Measurements from ENCODE around the gene STX5. TPM values are rescaled to one million over a fixed set of nuclear protein-coding genes. Genes with fewer than 3 reads are reported as not detected.
A peak's percentile ranks its signal among the peaks of the same experiment; 100 is the strongest.

STX5 gene
- total RNA-seq, 2 donors from 2014 or later: 36.9 to 37.3 TPM

GRCh38 chr11:62875698-62876478 is 44.0 kb upstream of the STX5 start:
- H3K36me3 Mint-ChIP-seq (ENCODE audit: low read depth): peaks cover 46% of the 10 kb centered on the region
- Histone ChIP-seq H3K9me3 (ENCODE audit: control insufficient read depth, low read length) (no peaks in the 10 kb centered on the region), H3K9ac (ENCODE audit: extremely low read depth, low read length, poor library complexity, severe bottlenecking) (no peak overlapping the region), H3K27ac (ENCODE audit: low read depth, low read length) (no peak overlapping the region), H3K27me3 (ENCODE audit: control insufficient read depth, insufficient read depth, low read length, poor library complexity, severe bottlenecking) (no peaks in the 10 kb centered on the region), H3K4me3 (ENCODE audit: low read length) (no peak overlapping the region), H3K4me1 (ENCODE audit: control insufficient read depth, insufficient read depth, low read length) (peaks cover 8% of the 10 kb centered on the region), H3K36me3 (ENCODE audit: control insufficient read depth, insufficient read depth, low read length) (peaks cover 57% of the 10 kb centered on the region)
- peak overlapping the region; percentile 76 for H3K27ac Mint-ChIP-seq
- WGBS, 2 experiments (ENCODE audit: insufficient coverage in 1 of 2, insufficient read length in 1 of 2): 86 to 100% methylated on average over 6 to 7 of the region's 7 CpGs
- no peak overlapping the region for H3K4me3 Mint-ChIP-seq
- TF ChIP-seq, protein P1, sequence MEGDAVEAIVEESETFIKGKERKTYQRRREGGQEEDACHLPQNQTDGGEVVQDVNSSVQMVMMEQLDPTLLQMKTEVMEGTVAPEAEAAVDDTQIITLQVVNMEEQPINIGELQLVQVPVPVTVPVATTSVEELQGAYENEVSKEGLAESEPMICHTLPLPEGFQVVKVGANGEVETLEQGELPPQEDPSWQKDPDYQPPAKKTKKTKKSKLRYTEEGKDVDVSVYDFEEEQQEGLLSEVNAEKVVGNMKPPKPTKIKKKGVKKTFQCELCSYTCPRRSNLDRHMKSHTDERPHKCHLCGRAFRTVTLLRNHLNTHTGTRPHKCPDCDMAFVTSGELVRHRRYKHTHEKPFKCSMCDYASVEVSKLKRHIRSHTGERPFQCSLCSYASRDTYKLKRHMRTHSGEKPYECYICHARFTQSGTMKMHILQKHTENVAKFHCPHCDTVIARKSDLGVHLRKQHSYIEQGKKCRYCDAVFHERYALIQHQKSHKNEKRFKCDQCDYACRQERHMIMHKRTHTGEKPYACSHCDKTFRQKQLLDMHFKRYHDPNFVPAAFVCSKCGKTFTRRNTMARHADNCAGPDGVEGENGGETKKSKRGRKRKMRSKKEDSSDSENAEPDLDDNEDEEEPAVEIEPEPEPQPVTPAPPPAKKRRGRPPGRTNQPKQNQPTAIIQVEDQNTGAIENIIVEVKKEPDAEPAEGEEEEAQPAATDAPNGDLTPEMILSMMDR (conservative IDR thresholded peaks at IDR 0.05): peak; percentile 34
- H3K4me1 Mint-ChIP-seq: peaks cover 22% of the 10 kb centered on the region
- H3K9me3 Mint-ChIP-seq: no peaks in the 10 kb centered on the region
- DNase-seq: no peak
- no peaks in the 10 kb centered on the region for H3K27me3 Mint-ChIP-seq (ENCODE audit: insufficient read depth)

GRCh38 chr11:62874851-62875250 is 43.0 kb upstream of the STX5 start:
- peaks cover 49% of the 10 kb centered on the region for H3K36me3 Mint-ChIP-seq (ENCODE audit: low read depth)
- Histone ChIP-seq H3K36me3 (ENCODE audit: control insufficient read depth, insufficient read depth, low read length) (peaks cover 62% of the 10 kb centered on the region), H3K9me3 (ENCODE audit: control insufficient read depth, low read length) (no peaks in the 10 kb centered on the region), H3K27ac (ENCODE audit: low read depth, low read length) (no peak overlapping the region), H3K9ac (ENCODE audit: extremely low read depth, low read length, poor library complexity, severe bottlenecking) (no peak overlapping the region), H3K4me3 (ENCODE audit: low read length) (no peak overlapping the region), H3K27me3 (ENCODE audit: control insufficient read depth, insufficient read depth, low read length, poor library complexity, severe bottlenecking) (no peaks in the 10 kb centered on the region), H3K4me1 (ENCODE audit: control insufficient read depth, insufficient read depth, low read length) (peaks cover 8% of the 10 kb centered on the region)
- H3K4me1 Mint-ChIP-seq: peaks cover 15% of the 10 kb centered on the region
- no peaks in the 10 kb centered on the region for H3K27me3 Mint-ChIP-seq (ENCODE audit: insufficient read depth)
- no peak for DNase-seq
- no peaks in the 10 kb centered on the region for H3K9me3 Mint-ChIP-seq
- TF ChIP-seq, protein P1 (conservative IDR thresholded peaks at IDR 0.05): no peak
- no peak overlapping the region for H3K4me3 Mint-ChIP-seq
- peak overlapping the region; percentile 39 for H3K27ac Mint-ChIP-seq
- 94 to 95% methylated on average over 7 of the region's 7 CpGs for WGBS, 2 experiments (ENCODE audit: insufficient coverage in 1 of 2, insufficient read length in 1 of 2)

DNA sequence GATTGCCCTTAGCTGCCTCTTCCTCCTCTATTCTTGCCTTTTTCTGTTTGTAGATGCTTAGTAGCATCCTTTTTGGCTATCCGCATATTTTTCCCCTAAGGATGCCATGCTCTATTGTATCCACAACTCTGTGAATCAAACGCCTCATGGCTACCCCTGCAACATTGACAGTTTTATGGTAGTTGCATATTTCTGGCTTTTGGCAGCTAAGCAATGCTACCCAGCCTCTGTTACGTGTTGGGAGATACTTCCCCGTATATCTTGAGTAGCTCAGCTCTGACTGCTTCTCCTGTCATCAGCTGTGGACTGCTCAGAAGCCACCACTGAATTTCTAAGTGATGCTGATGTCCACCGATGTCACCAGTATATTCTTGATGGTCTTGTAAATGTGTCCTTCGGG is 33.8 kb upstream of the STX5 start:
- no peak overlapping the region for H3K27ac ChIP-seq (ENCODE audit: low read depth, low read length)
- H3K9me3 Mint-ChIP-seq: no peaks in the 10 kb centered on the region
- no peak overlapping the region for H3K4me3 Mint-ChIP-seq
- H3K27me3 Mint-ChIP-seq (ENCODE audit: insufficient read depth): no peaks in the 10 kb centered on the region
- peak overlapping the region; percentile 15 for H3K27ac Mint-ChIP-seq
- peaks cover 33% of the 10 kb centered on the region for H3K36me3 ChIP-seq (ENCODE audit: control insufficient read depth, insufficient read depth, low read length)
- no peak overlapping the region for H3K9ac ChIP-seq (ENCODE audit: extremely low read depth, low read length, poor library complexity, severe bottlenecking)
- peaks cover 9% of the 10 kb centered on the region for H3K4me1 ChIP-seq (ENCODE audit: control insufficient read depth, insufficient read depth, low read length)
- DNase-seq: no peak
- TF ChIP-seq, protein P1 (conservative IDR thresholded peaks at IDR 0.05): no peak
- WGBS, 2 experiments (ENCODE audit: insufficient coverage in 1 of 2, insufficient read length in 1 of 2): 94 to 97% methylated on average over 5 to 6 of the region's 6 CpGs
- peaks cover 22% of the 10 kb centered on the region for H3K4me1 Mint-ChIP-seq
- no peaks in the 10 kb centered on the region for H3K27me3 ChIP-seq (ENCODE audit: control insufficient read depth, insufficient read depth, low read length, poor library complexity, severe bottlenecking)
- H3K4me3 ChIP-seq (ENCODE audit: low read length): no peak overlapping the region
- H3K36me3 Mint-ChIP-seq (ENCODE audit: low read depth): peaks cover 27% of the 10 kb centered on the region
- H3K9me3 ChIP-seq (ENCODE audit: control insufficient read depth, low read length): no peaks in the 10 kb centered on the region
